ENCODE data around the gene RIBC1.
A peak's percentile ranks its signal among the peaks of the same experiment; 100 is the strongest.

Gene RIBC1

DNA sequence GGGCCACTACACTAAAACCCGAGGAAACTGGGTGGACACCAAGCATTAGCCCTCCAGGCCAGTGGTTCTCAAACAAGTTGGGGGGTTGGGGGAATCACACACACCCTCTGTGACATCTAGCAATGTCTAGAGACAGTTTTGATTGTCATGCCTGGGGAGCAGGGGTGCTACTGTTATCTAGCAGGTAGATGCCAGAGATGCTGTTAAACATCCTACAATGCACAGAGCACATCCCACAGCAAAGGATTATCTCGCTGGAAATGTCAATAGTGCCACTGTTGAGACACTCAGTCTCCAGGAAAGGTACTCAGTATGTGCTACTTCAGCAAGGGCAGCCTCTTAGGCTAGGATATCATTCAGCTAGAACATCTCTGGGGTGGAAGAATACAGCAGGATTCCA lies 1.5 kb upstream of the RIBC1 start:
- Histone ChIP-seq H3K27ac (no peak overlapping the region), H3K4me3 (peak overlapping the region; percentile 86)
- TF ChIP-seq, protein P1, sequence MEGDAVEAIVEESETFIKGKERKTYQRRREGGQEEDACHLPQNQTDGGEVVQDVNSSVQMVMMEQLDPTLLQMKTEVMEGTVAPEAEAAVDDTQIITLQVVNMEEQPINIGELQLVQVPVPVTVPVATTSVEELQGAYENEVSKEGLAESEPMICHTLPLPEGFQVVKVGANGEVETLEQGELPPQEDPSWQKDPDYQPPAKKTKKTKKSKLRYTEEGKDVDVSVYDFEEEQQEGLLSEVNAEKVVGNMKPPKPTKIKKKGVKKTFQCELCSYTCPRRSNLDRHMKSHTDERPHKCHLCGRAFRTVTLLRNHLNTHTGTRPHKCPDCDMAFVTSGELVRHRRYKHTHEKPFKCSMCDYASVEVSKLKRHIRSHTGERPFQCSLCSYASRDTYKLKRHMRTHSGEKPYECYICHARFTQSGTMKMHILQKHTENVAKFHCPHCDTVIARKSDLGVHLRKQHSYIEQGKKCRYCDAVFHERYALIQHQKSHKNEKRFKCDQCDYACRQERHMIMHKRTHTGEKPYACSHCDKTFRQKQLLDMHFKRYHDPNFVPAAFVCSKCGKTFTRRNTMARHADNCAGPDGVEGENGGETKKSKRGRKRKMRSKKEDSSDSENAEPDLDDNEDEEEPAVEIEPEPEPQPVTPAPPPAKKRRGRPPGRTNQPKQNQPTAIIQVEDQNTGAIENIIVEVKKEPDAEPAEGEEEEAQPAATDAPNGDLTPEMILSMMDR (IDR thresholded peaks at IDR 0.05) = no peak
- no peak for DNase-seq (ENCODE audit: low spot score)

DNA sequence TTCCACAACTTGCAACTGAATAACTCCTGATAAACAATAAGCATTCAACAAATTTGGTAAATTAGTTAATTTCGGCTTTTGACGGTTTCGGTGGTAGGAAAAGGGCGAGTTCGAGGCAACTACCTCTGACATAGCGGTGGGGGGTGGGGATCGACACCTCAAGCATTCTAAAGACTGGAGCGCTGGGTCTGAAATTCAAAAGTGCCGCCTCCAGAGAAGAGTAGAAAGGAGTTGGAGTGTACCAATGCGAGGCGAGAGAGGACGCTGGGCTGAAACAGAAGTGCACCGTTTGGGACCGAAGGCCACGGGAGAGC lies 944 bp upstream of the RIBC1 start:
- Histone ChIP-seq H3K27ac (peak overlapping the region; percentile 83 to 97), H3K4me3 (peak overlapping the region; percentile 86)
- no peak for DNase-seq (ENCODE audit: low spot score)
- TF ChIP-seq, protein P1 (IDR thresholded peaks at IDR 0.05) = no peak

DNA sequence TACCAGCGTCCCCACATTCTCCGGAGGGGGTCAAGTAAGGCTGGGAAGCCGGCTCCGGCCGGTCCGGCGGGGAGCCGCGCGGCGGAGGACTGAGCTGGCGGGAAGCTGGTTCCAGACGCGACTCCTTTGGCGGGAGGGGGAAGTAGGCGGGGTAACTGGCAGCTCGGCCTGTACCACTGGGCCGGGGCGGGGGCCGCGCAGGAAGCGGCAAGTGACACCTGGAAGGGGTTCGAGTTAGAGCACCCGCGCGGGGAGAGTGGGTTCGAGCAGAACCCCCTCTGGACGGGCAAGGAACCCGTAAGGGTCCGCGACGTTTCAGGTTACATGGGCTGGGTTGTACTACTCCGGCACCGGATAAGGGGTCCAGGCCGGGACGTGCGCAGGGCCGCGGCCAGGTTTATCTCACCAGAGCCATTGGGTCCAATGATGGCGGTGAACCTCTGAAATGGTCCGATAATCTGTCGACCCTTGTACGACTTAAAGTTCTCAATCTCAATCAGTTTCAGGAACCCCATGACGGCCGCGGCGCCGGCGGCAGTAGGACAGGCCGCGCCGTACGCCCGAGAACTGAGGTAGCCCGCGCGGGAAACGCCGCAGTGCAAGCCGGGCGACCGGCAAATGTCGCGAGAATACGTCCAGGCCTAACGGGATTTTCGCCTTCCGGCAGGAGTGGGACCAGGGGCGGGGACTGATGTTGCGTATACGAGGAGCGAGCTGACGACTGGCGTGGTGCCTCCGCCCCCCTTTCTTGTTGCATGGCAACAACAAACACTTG lies 400 bp upstream of the RIBC1 start, which contains the start of gene SMC1A:
Gene SMC1A (minus strand): TSS at position 569 of the 775 bp plus-strand sequence. CDS start 54 bp downstream, at position 515.
- peak within 1 kb of the TSS; percentile 83 to 97 for H3K27ac ChIP-seq

DNA sequence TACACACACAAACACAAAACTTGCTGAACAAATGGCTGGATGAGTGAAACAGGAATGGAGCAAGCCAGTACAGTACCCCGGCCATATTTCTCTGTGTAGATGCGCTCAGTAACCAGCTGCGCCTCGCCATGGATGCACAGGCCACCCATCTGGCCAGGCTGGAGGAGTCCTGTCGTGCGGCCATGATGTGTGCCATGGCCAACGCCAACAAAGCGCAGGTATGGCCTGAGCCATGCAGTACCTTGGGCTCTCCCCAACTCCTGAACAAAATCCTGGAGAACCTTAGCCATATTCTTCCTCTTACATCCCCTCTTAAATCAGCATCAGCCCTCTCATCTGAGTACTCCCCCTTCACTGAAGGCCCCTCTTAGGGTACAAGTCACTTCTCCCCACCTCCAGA lies 7.1 kb downstream of the RIBC1 start:
- no peak overlapping the region for H3K4me3 ChIP-seq
- TF ChIP-seq, protein P1 (IDR thresholded peaks at IDR 0.05) = no peak
- no peak for DNase-seq (ENCODE audit: low spot score)
- no peak overlapping the region for H3K27ac ChIP-seq

More for the DNA sequence above, 400 bp upstream of the RIBC1 start, which contains the start of gene SMC1A:
- H3K4me3 ChIP-seq = peak within 1 kb of the TSS; percentile 86
- peak; percentile 99 for DNase-seq (ENCODE audit: low spot score)
- TF ChIP-seq, protein P1 (IDR thresholded peaks at IDR 0.05) = no peak

DNA sequence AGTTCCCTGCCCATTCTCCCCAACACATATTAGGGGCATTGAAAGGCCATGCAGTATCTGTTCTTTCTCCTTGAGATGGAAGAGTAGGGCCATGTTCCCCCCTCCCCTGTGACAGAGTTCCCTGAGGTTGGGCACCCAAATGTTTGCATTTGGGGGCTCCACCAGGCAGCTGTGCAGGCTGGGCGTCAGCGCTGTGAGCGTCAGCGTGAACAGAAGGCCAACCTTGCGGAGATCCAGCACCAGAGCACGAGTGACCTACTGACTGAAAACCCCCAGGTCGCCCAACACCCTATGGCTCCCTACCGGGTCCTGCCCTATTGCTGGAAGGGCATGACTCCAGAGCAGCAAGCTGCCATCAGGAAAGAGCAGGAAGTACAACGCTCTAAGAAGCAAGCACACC lies 7.6 kb downstream of the RIBC1 start:
- Histone ChIP-seq H3K4me3 (no peak overlapping the region), H3K27ac (no peak overlapping the region)
- DNase-seq (ENCODE audit: low spot score) = no peak
- TF ChIP-seq, protein P1 (IDR thresholded peaks at IDR 0.05) = no peak

DNA sequence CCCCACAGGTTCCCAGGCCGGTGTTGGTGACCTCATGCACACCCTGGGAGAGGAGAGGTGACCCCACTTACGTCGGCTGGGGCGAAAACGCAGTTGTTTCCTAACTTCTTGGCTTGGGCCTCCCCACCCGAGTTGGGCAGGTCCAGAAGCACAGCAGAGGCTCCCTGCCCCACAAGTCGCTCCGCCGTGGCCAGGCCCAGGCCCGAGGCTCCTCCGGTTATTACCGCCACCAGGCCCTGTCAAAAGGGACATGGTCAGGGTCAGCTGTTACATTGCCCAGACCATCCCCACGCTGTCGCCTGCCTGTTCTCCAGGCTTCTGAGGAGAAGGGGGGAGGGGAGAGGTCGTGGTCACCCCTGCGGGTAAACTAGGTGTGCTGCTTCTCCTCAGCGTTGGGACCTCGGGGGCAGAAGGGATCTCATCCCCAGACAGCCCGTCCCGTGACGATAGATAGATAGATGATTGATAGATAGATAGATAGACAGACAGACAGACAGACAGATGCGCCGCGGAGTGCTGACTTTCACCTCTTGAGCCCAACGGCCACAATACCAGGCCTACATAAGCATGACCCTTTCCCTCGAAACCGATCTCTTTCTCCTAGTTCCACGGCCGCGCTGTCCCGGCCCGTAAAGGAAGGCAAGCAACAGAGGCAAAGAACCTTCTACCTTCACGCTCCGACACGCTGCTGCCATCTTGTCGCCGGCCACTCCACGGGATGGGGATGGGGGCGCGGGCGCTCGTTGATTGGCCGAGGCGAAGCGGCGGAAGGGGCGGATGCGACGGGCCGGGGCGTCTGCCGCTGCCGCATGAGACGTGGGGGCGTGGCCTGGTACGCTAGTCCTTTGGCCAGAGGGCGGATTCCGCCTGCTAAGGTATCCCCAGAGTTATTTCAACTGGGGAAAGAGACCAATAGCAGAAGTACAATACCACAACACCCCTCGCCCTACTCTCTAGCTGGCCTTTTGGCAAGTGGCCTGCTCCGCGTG lies 11.3 kb downstream of the RIBC1 start, which contains the start of gene HSD17B10:
Gene HSD17B10 (minus strand): TSS at position 720 of the 989 bp plus-strand sequence. CDS start 25 bp downstream, at position 695.
- H3K27ac ChIP-seq = peak within 1 kb of the TSS; percentile 56 to 77
- peak; percentile 90 for DNase-seq (ENCODE audit: low spot score)
- peak within 1 kb of the TSS; percentile 71 for H3K4me3 ChIP-seq
- TF ChIP-seq, protein P1 (IDR thresholded peaks at IDR 0.05) = no peak
